GM18508 (cell line): ENCODE measurements around the gene IL17C.

ENCODE experiments used
- ATAC-seq: cut with Tn5 transposase; IDR thresholded peaks from one replicate; pipeline ENCODE4 v1.9.1; 2021; ENCODE audit warnings: moderate number of reproducible peaks; ENCODE audit not compliant: insufficient read depth, unreplicated experiment

Gene IL17C

GRCh38 chr16:88678224-88678979 lies 40.0 kb downstream of the IL17C start:
- ATAC-seq = no peak

- ATAC-seq = no peak
These were observed 42.2 kb downstream of the IL17C start for GRCh38 chr16:88680554-88681083.

GRCh38 chr16:88681084-88681680 lies 42.8 kb downstream of the IL17C start:
- ATAC-seq = no peak

GRCh38 chr16:88681709-88682451 lies 43.5 kb downstream of the IL17C start:
- no peak for ATAC-seq

GRCh38 chr16:88684569-88685155 lies 46.3 kb downstream of the IL17C start:
- ATAC-seq = no peak

GRCh38 chr16:88685156-88686061 lies 47.0 kb downstream of the IL17C start:
- ATAC-seq = no peak

GRCh38 chr16:88686062-88686438 lies 47.7 kb downstream of the IL17C start:
- ATAC-seq = no peak

- no peak for ATAC-seq
These were observed 48.3 kb downstream of the IL17C start, which contains the start of gene SNAI3 for GRCh38 chr16:88686439-88687253. SNAI3 (minus strand) TSS chr16:88686507; CDS start chr16:88686406, 101 bp downstream.

GRCh38 chr16:88687254-88687576 lies 48.8 kb downstream of the IL17C start:
- no peak for ATAC-seq

GRCh38 chr16:88687676-88688012 lies 49.3 kb downstream of the IL17C start:
- ATAC-seq = no peak

- no peak for ATAC-seq
These were observed 49.8 kb downstream of the IL17C start for GRCh38 chr16:88688013-88688778.
